Right atrium auricular region (tissue), 2 donors: ENCODE measurements around the gene FFAR3. TPM values are rescaled to one million over a fixed set of nuclear protein-coding genes. Genes with fewer than 3 reads are reported as not detected.

Source experiments
- DNase-seq: peaks from one replicate; pipeline ENCODE4 v3.0.0-alpha.2; 2019; ENCODE audit warnings: low spot score
- H3K27ac ChIP-seq, 2 donors: fragments of 200-600 bp; sonication (generic); 1 replicate in 1 of 2; 2 replicates in 1 of 2; pipeline ENCODE4 v1.5.1; 2016 to 2019
- H3K27me3 ChIP-seq, 2 donors: fragments of 200-600 bp; sonication (generic); one replicate each; pipeline versions ENCODE4 v1.5.1 to v1.6.0; 2017 to 2019
- H3K36me3 ChIP-seq: fragments of 200-600 bp; sonication (generic); one replicate; pipeline ENCODE4 v1.5.1; 2016
- H3K4me1 ChIP-seq, 2 donors: fragments of 200-600 bp; sonication (generic); one replicate each; pipeline versions ENCODE4 v1.5.1 to v1.6.0; 2017 to 2019
- H3K4me3 ChIP-seq, 2 donors: fragments of 200-600 bp; sonication (generic); 1 replicate in 1 of 2; 2 replicates in 1 of 2; pipeline ENCODE4 v1.5.1; 2017 to 2019; ENCODE audit warnings: mild to moderate bottlenecking in 1 of 2, moderate library complexity in 1 of 2
- H3K9me3 ChIP-seq, 2 donors: fragments of 200-600 bp; sonication (generic); one replicate each; pipeline ENCODE4 v1.5.1; 2019
- CTCF ChIP-seq, 2 donors: fragments of 200-600 bp; sonication (generic); IDR thresholded peaks; one replicate each; pipeline ENCODE4 v1.5.1; 2019; ENCODE audit warnings: antibody characterized with exemption in 2 of 2
- total RNA-seq, 2 donors: library from RNA; depleted of rRNA; stranded (reverse); fragments of >200 nt; gene quantifications; one replicate each; pipeline ENCODE4 v1.1.0, GENCODE V29; 2016

Gene FFAR3
- total RNA-seq, 2 donors from 2014 or later: not detected

- no peak for TF ChIP-seq CTCF (IDR thresholded peaks at IDR 0.05)
- Histone ChIP-seq H3K4me3 (no peak overlapping the region), H3K4me1 (peaks cover 0 to 7% of the 10 kb centered on the region in 2 donors), H3K27me3 (no peaks in the 10 kb centered on the region), H3K36me3 (no peaks in the 10 kb centered on the region), H3K9me3 (no peaks in the 10 kb centered on the region), H3K27ac (no peak overlapping the region)
- no peak for DNase-seq
Measured at GRCh38 chr19:35311901-35312665, 46.2 kb upstream of the FFAR3 start.

DNA sequence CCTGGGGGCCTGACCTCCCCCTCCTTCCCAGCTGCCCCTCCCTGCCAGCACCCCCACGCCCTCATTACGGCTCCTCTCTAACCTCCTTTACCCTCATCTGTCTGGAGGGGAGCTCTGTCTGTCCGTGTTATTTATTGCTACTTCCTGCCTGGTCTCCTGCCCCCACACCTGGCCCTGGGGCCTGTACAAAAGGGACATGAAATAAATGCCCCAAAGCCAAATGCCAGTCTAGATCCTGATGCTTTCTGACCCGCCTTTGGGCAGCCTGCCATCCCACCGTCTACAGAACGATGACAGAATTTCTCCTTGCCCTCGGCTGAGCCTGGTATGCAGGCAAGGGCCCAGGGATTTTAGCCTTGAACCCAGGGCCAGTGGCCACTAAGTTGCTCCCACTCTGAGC lies 44.7 kb upstream of the FFAR3 start:
- Histone ChIP-seq H3K4me1 (peaks cover 0 to 7% of the 10 kb centered on the region in 2 donors), H3K4me3 (no peak overlapping the region), H3K27ac (no peak overlapping the region), H3K27me3 (no peaks in the 10 kb centered on the region), H3K9me3 (no peaks in the 10 kb centered on the region), H3K36me3 (no peaks in the 10 kb centered on the region)
- DNase-seq: no peak
- TF ChIP-seq CTCF (IDR thresholded peaks at IDR 0.05): no peak

- Histone ChIP-seq H3K9me3 (no peaks in the 10 kb centered on the region), H3K27ac (no peak overlapping the region), H3K4me3 (no peak overlapping the region), H3K27me3 (no peaks in the 10 kb centered on the region), H3K36me3 (no peaks in the 10 kb centered on the region), H3K4me1 (peaks cover 0 to 7% of the 10 kb centered on the region in 2 donors)
- TF ChIP-seq CTCF (IDR thresholded peaks at IDR 0.05): no peak
- DNase-seq: no peak
Measured at GRCh38 chr19:35314031-35314430, 44.2 kb upstream of the FFAR3 start.

DNA sequence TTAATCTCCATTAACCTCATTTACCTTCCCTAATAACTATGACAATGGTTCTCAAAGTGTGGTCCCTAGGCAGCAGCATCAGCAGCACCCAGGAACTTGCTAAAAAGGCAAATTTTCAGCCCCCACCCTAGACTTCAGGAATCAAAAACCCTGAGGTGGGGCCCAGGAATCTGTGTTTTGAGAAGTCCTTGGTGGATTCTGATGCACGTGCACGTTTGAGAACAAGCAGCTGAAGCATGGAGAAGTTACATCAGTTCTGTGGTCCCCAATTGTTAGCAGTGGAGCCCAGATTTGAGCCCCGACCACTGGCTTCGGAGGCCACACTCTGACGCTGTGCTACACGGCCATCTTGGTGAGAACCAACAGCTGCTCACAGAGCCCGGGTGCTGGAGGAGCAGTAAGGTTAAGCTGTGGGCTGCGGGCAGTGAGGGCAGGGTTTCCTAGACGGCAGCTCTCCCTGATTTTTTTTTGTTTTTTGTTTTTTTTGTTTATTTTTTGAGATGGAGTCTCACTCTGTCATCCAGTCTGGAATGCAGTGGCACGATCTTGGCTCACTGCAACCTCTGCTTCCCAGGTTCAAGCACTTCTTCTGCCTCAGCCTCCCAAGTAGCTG lies 43.3 kb upstream of the FFAR3 start:
- Histone ChIP-seq H3K36me3 (no peaks in the 10 kb centered on the region), H3K4me3 (no peak overlapping the region), H3K9me3 (no peaks in the 10 kb centered on the region), H3K4me1 (peaks cover 0 to under 1% of the 10 kb centered on the region in 2 donors), H3K27ac (no peak overlapping the region), H3K27me3 (no peaks in the 10 kb centered on the region)
- no peak for DNase-seq
- TF ChIP-seq CTCF (IDR thresholded peaks at IDR 0.05): no peak

DNA sequence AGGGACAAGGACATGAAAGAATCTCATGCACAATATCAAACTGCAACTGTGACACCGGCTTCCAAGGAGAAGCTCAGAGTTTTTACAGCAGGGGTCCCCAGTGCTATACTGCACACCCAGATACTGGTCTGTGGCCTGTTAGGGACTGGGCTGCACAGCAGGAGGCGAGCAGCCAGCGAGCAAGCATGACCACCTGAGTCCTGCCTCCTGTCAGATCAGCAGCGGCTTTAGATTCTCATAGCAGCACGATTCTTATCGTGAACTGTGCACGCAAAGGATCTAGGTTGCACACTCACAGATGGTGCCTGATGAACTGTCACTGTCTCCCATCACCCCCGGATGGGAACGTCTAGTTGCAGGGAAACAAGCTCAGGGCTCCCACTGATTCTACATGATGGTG lies 42.4 kb upstream of the FFAR3 start:
- no peak for TF ChIP-seq CTCF (IDR thresholded peaks at IDR 0.05)
- Histone ChIP-seq H3K9me3 (no peaks in the 10 kb centered on the region), H3K27ac (no peak overlapping the region), H3K27me3 (no peaks in the 10 kb centered on the region), H3K36me3 (no peaks in the 10 kb centered on the region), H3K4me3 (no peak overlapping the region), H3K4me1 (no peaks in the 10 kb centered on the region)
- DNase-seq: no peak
